ENCODE results near the gene KIR3DL2.
"Not testable (repeated sequence)": the region's sequence is repeated elsewhere in the genome, so short reads cannot be mapped to it uniquely, and the experiment has no call there.

KIR3DL2 gene

DNA sequence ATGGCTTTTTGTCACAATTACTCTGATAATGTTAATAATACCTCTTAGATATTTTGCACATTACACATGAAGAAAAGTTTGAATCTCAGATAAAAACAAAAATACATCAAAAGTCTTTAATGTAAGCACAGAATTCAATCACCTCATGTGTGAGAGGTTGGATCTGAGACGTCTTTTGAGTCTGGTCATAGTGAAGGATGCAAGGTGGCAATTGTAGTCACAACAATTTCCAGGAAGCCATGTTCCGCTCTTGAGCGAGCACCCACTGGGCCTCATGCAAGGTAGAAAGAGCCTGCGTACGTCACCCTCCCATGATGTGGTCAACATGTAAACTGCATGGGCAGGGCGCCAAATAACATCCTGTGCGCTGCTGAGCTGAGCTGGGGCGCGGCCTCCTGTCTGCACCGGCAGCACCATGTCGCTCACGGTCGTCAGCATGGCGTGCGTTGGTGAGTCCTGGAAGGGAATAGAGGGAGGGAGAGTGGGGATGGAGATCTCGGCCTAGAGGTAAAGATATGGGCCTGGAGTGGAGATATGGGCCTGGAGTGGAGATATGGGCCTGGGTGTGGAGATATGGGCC lies at the start of gene KIR3DL2:
KIR3DL2 (plus strand) TSS at position 383 of the 580 bp plus-strand sequence; CDS start at position 416, 33 bp downstream.
- not testable (repeated sequence) for DNase-seq

DNA sequence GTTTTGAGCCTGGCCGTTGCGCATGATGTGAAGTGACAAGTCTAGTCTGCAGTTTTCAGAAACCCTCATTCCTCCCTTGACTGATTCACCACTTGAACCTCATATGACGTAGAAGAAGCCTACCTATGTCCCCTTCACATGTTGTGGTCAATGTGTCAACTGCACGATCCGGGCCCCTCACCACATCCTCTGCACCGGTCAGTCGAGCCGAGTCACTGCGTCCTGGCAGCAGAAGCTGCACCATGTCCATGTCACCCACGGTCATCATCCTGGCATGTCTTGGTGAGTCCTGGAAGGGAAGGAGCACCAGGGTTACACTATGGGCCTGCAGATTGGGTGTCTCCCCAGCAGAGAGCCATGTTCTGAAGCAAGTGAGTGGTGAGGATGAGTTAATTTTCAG lies 46.8 kb upstream of the KIR3DL2 start, which contains the start of gene KIR2DL4:
KIR2DL4 (plus strand) TSS at position 201 of the 400 bp plus-strand sequence; CDS start at position 243, 42 bp downstream.
- no peak for DNase-seq

DNA sequence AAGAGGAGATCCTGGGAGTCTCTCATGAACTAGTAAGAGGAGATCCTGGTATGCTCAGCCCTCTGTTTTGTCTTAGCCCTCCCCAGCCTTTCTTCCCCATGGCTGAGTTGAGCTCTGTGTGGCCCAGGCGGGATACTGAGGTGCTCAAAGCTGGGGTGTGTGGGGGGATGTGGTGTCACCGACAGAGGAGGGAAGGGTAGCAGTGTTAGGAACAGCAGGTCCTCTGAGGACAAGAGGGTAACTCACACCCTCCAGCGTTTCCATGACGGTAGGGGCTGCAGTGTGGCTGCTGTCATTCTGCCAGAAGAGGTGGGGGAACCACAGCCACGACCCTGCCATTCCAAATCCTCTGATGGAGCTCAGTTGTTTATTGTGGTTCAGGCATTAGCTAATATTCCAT lies 46.1 kb upstream of the KIR3DL2 start:
- no peak for DNase-seq

DNA sequence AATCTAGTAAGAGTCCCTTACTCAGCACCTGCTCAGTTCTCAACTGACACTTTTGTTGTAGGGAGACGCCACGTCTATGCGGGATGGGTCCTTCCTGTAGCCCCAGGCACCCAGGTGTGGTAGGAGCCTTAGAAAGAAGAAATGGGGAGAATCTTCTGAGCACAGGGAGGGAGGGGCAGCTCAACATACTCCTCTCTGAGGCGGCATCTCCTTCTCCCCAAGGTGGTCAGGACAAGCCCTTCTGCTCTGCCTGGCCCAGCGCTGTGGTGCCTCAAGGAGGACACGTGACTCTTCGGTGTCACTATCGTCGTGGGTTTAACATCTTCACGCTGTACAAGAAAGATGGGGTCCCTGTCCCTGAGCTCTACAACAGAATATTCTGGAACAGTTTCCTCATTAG lies 45.7 kb upstream of the KIR3DL2 start:
- DNase-seq, result no peak

DNA sequence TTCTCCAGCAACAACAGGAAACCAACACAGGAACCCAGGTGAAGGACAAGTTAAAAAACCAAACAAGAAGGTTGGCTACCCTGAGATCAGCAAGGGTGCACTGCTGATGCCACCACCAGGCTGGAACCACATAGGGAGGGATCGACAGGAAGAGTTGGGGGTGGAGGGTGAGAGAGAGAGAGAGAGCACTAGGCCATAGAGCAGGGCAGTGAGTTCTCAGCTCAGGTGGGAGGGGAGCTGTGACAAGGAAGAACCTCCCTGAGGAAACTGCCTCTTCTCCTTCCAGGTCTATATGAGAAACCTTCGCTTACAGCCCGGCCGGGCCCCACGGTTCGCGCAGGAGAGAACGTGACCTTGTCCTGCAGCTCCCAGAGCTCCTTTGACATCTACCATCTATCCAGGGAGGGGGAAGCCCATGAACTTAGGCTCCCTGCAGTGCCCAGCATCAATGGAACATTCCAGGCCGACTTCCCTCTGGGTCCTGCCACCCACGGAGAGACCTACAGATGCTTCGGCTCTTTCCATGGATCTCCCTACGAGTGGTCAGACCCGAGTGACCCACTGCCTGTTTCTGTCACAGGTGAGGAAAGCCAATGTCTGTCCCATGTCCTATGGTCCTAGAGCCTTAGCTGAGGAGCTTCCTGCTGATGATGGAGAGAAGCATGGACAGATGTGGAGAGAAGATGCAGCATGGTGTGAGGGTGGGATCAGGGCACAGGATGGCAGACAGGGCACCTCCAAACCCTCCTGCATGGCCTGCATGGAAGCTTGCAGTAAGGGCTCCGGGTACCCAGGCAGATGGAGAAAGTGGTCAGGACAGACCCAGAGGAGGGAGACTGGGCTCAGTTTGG lies 44.4 kb upstream of the KIR3DL2 start:
- DNase-seq, result no peak

DNA sequence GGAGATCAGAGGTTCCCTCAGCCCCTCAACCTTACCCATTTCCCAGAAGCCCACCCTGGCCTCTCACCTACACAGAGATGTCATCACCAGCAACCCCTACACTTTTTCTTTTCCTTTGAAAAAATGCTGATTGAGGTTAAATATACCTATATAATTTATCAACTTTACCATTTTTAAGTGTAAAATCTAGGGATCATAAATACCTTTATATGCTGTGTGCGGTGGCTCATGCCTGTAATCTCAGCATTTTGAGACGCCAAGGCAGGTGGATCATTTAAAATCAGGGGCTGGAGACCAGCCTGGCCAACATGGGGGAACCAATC lies 43.8 kb upstream of the KIR3DL2 start:
- no peak for DNase-seq

DNA sequence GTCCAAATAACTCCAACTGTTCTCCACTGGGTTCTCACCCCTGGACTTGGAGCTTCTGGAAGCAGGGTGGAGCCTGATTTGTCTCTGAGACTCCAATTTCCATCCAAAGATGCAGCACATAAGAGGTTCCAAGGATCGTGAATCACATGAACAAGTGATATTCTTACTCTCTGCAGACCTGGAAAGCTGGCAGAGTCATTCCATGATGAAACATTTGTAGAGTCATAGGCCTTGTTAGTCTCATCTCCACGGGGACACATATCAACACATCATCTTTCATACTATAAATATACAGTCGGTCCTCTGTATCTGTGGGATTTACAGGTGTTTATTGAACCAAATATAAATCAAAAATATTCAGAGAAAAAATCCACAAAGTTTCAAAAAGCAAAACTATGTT lies 35.7 kb upstream of the KIR3DL2 start:
- DNase-seq, result not testable (repeated sequence)

DNA sequence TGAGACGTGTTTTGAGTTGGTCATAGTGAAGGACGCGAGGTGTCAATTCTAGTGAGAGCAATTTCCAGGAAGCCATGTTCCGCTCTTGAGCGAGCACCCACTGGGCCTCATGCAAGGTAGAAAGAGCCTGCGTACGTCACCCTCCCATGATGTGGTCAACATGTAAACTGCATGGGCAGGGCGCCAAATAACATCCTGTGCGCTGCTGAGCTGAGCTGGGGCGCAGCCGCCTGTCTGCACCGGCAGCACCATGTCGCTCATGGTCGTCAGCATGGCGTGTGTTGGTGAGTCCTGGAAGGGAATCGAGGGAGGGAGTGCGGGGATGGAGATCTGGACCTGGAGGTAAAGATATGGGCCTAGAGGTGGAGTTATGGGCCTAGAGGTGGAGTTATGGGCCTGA lies 34.0 kb upstream of the KIR3DL2 start, which contains the start of gene KIR3DL1:
KIR3DL1 (plus strand) TSS at position 218 of the 400 bp plus-strand sequence.
- not testable (repeated sequence) for DNase-seq

DNA sequence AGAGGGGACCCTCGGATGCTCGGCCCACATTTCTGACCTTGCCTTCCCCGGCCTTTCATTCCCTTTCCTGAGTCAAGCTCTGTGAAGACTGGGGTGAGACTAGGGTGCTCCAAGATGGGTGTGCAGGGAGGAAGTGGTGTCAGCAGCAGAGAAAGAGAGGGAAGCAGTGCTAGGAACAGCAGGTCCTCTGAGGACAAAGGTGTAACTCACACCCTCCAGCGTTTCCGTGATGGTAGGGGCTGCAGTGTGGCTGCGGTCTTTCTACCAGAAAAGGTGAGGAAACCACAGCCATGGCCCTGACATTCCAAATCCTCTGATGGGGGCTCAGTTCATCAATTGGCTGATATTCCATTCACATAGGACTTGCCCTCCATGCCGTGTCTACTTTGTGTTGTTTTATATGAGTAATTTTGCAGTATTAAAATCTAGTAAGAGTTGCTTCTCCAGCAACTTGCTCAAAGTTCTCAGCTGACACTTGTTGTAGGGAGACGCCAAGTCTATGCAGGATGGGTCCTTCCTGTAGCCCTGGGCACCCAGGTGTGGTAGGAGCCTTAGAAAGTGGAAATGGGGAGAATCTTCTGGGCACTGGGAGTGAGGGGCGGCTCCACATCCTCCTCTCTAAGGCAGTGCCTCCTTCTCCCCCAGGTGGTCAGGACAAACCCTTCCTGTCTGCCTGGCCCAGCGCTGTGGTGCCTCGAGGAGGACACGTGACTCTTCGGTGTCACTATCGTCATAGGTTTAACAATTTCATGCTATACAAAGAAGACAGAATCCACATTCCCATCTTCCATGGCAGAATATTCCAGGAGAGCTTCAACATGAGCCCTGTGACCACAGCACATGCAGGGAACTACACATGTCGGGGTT lies 32.3 kb upstream of the KIR3DL2 start:
- no peak for DNase-seq

DNA sequence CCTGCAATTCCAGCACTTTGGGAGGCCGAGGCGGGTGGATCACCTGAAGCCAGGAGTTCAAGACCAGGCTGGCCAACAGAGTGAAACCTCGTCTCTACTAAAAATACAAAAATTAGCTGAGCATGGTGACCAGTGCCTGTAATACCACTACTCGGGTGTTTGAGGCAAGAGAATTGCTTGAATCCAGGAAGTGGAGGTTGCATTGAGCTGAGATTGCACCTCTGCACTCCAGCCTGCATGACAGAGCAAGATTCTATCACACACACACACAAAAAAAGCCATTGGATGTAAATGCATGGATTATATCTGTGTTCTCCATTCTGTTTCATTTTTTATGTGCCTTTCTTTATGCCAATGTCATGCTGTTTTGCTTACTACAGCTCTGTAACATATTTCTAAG lies 25.8 kb upstream of the KIR3DL2 start:
- not testable (repeated sequence) for DNase-seq

DNA sequence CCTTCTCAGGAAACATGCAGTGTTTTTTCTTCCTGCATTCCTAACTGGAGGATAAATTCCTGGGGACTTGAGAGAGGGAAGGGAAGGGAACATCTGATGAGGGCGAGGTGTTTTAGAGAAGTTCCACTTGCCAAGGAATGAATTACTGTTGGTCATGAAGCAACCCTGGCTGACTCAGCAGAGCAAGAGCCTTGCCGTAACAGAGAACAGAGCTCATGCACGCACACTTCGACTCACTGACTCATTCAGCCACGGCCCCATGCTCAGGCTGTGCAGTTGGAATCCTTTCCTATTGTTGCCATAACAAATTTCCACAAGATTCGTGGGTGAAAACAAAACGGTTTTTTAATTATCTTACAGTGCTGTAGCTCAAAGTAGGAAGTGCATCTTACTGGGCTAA lies 24.9 kb upstream of the KIR3DL2 start:
- not testable (repeated sequence) for DNase-seq

DNA sequence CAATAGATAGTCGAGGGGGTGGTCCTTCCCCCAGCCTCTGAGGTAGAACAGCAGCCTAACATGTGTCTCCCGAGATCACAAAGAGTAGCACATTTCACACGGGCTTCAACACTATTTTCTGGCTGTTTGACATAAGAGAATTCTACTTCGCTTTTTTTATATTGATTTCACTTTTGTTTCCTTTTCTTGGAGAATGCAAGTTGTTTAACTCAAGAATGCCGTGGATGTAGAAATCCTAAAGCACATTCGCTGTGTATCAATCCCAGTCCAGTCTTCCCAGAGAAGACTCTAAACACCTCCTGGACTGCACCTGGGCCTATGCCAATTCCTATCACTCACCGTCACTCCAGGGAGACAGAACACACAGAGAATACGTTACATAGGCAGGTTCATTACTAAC lies 22.2 kb upstream of the KIR3DL2 start:
- not testable (repeated sequence) for DNase-seq

DNA sequence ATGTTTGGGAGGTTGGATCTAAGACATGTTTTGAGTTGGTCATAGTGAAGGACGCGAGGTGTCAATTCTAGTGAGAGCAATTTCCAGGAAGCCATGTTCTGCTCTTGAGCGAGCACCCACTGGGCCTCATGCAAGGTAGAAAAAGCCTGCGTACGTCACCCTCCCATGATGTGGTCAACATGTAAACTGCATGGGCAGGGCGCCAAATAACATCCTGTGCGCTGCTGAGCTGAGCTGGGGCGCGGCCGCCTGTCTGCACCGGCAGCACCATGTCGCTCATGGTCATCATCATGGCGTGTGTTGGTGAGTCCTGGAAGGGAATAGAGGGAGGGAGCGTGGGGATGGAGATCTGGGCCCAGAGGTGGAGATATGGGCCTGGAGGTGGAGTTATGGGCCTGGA lies 17.7 kb upstream of the KIR3DL2 start, which contains the start of gene KIR2DS4:
KIR2DS4 (plus strand) TSS at position 181 of the 400 bp plus-strand sequence.
- DNase-seq, result not testable (repeated sequence)

DNA sequence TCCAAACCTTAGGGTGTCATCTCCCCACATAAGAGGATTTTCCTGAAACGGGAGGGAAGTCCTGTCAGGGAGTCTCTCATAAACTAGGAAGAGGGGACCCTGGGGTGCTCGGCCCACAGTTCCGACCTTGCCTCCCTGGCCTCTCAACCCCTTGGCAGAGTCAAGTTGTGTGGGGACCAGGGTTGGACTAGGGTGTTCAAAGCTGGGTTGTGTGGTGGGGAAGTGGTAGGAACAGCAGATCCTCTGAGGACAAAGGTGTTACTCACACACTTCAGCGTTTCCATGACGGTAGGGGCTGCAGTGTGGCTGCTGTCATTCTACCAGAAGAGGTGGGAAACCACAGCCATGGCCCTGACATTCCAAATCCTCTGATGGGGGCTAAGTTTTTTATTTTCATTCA lies 15.1 kb upstream of the KIR3DL2 start:
- DNase-seq, result not testable (repeated sequence)

DNA sequence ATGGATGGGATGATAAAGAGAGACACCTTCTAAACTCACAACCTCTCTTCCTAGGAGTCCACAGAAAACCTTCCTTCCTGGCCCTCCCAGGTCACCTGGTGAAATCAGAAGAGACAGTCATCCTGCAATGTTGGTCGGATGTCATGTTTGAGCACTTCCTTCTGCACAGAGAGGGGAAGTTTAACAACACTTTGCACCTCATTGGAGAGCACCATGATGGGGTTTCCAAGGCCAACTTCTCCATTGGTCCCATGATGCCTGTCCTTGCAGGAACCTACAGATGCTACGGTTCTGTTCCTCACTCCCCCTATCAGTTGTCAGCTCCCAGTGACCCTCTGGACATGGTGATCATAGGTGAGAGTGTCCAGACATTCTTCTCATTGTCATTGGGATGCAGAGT lies 12.7 kb upstream of the KIR3DL2 start:
- not testable (repeated sequence) for DNase-seq

DNA sequence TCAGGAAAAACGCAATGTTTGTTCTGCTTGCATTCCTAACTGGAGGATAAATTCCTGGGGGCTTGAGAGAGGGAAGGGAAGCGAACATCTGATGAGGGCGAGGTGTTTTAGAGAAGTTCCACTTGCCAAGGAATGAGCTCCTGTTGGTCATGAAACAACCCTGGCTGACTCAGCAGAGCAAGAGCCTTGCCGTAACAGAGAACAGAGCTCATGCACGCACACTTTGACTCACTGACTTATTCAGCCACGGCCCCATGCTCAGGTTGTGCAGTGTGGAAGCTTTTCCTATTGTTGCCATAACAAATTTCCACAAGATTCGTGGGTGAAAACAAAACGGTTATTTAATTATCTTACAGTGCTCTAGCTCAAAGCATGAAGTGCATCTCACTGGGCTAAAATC lies 7.1 kb upstream of the KIR3DL2 start:
- not testable (repeated sequence) for DNase-seq

DNA sequence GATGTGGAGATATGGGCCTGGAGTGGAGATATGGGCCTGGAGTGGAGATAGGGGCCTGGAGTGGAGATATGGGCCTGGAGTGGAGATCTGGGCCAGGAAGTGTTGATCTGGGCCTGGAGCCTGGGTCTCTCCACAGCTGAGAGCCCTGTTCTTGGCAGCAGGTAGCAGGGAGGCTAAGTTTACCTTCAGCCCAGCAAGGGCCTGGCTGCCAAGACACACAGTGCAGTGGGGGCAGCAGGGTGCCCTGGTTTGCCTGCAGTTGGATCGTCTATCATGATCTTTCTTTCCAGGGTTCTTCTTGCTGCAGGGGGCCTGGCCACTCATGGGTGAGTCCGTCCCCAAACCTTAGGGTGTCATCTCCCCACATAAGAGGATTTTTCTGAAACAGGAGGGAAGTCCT lies 687 bp downstream of the KIR3DL2 start:
- DNase-seq, result no peak

DNA sequence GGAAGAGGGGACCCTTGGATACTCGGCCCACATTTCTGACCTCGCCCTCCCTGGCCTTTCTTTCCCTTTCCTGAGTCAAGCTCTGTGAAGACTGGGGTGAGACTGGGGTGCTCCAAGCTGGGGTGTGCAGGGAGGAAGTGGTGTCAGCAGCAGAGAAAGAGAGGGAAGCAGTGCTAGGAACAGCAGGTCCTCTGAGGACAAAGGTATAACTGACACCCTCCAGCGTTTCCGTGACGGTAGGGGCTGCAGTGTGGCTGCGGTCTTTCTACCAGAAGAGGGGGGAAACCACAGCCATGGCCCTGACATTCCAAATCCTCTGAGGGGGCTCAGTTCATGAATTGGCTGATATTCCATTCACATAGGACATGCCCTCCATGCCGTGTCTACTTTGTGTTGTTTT lies 1.1 kb downstream of the KIR3DL2 start:
- no peak for DNase-seq

DNA sequence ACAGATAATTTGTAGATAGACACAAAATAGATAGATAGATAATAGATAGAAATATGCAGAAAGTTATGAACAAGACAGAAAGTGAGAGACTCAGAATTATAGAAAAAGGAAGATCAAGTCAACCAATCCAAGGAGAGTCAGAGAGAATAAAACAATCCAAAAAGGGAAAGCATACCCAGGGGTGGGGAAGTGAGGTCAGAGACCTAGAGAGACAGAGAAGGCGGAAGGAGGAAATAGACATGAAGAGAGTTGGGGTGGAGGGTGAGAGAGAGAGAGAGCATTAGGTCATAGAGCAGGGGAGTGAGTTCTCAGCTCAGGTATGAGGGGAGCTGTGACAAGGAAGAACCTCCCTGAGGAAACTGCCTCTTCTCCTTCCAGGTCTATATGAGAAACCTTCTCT lies 5.0 kb downstream of the KIR3DL2 start:
- not testable (repeated sequence) for DNase-seq

DNA sequence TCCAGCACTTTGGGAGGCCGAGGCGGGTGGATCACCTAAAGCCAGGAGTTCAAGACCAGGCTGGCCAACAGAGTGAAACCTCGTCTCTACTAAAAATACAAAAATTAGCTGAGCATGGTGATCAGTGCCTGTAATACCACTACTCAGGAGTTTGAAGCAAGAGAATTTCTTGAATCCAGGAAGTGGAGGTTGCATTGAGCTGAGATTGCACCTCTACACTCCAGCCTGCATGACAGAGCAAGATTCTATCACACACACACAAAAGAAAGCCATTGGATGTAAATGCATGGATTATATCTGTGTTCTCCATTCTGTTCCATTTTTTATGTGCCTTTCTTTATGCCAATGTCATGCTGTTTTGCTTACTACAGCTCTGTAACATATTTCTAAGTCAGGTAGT lies 8.2 kb downstream of the KIR3DL2 start:
- DNase-seq, result not testable (repeated sequence)

DNA sequence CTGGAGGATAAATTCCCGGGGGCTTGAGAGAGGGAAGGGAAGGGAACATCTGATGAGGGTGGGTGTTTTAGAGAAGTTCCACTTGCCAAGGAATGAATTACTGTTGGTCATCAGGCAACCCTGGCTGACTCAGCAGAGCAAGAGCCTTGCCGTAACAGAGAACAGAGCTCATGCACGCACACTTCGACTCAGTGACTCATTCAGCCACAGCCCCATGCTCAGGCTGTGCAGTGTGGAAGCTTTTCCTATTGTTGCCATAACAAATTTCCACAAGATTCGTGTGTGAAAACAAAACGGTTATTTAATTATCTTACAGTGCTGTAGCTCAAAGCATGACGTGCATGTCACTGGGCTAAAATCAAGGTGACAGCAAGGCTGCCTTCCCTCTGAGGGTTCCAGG lies 9.2 kb downstream of the KIR3DL2 start:
- DNase-seq, result not testable (repeated sequence)

DNA sequence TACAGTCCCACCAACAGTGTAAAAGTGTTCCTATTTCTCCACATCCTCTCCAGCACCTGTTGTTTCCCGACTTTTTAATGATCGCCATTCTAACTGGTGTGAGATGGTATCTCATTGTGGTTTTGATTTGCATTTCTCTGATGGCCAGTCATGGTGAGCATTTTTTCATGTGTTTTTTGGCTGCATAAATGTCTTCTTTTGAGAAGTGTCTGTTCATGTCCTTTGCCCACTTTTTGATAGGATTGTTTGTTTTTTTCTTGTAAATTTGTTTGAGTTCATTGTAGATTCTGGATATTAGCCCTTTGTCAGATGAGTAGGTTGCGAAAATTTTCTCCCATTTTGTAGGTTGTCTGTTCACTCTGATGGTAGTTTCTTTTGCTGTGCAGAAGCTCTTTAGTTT lies 13.2 kb downstream of the KIR3DL2 start:
- not testable (repeated sequence) for DNase-seq

DNA sequence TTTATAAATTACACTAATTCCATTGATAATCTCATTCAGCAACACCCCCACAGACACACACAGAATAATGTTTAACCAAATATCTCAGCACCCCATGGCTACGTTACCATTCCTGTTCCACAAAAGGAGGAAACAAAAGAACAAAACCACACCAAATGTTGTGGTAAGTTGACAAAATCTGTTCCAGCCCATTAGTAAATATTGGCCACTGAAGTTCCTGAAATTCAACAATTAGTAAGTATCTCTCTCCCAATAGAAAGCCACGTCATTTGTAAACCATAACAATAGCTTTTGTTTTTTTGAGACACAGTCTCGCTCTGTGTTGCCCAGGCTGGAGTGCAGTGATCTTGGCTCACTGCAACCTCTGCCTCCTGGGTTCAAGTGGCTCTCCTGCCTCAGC lies 21.5 kb downstream of the KIR3DL2 start:
- no peak for DNase-seq

Measured in NCI-H1092 treated with DMSO at 0.1 percent for 48 hours (cell line).